ENCODE data around the gene SLCO2A1.

SLCO2A1 gene

DNA sequence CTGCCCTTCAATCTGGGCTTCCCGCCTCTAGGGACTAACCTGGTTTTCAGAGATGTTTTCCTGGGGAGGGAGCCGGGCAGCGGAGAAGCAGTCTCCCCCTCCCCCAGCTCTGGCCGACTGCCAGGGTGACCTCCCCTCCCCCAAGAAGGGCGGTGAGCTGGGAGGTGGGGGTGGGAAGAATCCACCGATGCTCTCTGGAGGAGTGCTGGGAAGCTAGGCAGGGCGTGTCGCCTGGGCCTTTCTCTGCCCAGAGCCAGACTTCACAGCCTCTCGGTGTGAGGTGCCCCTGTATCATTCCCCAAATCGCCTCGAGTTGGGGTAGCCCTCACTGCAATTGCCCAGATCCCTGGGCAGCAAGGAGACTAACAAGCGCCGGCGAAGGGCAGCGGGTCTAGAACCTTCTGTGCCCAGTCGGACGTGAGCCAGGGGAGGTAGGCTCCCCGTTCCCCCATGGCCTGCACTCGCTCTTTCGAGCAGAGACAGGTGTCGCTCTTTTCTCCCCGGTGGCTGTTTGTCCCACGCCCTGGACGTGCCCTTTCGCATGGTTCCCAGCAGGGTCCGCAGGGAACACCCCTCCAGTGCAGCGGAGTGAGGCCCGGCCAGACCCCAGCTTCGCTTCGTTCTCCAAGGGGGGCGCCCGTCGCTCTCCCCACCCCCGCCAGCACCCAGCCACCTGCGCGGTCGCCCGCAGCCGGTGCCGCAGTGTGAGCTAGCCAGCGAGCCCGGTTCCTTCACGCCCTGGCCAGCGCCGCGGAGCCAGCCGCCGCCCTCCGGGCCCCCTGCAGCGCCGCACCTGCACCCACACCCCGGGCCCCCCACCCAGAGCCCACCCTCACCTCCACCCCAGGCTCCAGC is 135.1 kb downstream of the SLCO2A1 start:
- no peak for DNase-seq

DNA sequence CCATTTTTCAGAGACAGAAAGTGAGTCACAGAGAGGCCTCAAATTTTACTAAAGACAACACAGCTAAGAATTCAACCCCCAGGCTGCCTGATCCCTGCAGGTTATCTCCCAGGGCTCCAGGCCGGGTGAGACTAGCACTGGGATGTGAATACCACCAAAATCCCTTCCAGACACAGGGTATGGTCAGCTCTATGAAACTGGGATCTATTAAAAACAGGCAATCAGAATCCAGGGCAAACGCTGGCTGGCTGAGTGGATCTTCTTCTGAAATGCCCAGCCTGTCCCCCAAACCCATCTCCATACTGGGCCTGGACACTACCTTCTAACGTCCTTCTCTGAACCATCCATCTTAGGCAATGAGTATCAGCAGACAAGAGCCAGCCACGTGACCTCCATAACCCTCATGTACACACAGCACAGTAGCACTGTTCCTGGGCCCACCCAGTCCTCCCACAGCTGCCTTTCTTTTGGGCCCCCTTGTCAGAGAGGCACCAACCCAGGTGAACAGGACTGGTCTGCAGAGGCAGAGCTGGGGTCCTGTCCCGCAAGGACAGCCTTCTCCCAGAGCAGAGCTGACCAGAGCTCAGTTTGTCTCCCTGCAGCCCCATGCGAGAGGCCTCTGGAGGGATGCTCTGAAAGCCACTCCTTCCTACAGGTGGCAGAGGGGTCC is 135.9 kb downstream of the SLCO2A1 start:
- no peak for DNase-seq

DNA sequence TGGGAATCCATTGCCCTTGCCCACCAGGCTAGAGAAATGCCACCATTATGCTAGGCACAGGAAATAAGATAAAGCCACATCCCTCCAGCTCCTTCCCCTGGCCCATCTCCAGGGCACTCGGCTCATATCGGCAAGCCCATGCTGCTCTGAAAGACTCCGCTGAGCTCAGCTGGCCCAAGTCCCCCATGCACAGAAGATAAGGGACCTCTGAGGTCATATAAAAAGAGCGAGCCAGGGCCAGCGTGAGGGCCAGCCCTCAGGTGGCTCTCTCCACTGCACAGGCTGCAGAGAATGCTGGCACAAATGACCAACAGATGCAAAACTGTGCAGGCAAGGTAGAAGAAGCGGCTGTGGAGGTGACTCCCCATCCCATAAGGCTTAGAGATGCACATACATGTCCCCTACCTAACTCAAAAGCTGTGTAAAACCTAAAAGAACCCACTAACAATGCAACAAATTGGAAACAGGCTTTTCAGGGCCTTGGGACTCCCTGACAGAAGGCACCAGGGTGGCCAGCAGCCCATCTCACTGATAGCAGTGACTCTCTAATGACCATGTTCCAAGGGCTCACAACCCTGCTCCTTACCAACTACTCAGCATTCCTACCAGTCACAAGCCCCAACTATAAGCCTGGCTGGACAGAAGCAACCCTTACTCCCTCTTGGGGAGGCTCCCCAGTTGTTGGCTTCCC is 137.0 kb downstream of the SLCO2A1 start:
- no peak for DNase-seq

DNA sequence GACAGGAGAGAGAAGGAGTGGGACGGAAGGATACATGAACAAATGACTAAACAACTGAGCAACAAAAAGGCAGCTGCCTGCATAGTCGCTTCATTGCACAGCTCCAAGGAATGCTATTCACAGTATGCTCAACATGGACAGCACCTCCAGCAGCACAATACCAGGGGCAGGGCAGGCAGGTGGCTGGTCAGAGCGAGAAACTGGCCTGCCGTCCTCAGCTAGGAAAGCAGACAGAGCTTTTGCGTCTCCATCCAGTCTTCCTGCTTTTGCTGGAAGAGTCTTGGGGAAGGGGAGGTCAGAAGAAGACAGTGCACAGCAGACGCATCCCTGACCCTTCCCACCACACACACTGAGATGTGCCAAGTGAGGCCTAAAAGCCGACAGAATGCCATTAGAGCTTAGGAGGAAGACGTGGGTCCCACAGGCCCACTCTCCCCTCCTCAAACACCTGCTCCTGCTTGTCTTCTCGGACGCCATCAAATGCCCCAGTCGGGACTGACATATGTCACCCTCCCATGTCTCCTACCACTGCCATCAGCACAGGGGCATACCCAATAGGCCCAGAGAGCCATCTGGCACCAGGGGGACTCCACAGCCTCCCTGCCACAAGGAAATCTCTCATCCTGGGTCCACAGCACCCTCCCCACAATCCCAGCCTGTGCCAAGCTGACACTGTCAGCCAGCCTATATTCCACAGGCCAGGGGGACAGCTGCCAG is 137.9 kb downstream of the SLCO2A1 start:
- DNase-seq = no peak

DNA sequence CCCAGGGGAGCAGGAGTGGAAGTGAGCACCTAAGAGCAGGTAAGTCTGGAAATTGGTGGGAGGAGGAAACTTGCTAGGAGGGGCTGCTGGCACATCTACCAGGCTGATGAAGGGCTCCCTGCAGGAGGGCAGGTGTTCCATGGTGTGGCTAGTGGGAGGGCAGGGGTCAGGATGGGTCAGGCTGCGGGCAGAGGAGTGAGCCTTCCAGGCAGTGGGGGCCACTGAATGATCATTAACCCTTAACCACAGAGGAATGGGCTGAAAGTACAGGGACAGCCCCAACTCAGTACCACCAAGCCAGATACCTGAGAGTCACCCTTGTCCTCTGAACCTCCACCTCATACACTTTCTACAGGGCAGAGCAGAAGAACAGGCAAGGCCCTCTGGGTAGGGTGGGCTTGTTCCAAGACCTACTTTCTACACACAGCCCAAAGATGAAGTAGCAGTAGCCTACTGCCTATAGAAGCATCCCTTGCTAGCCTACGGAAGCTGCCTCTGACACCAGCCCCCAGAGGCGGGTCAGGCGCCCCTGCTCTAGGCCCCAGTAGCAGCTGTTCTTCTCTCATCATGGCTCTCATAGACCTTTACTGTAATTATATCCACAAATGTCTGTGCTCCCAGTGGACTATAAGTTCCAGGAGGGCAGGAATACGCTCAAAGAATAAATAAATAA is 138.6 kb downstream of the SLCO2A1 start:
- no peak for DNase-seq

DNA sequence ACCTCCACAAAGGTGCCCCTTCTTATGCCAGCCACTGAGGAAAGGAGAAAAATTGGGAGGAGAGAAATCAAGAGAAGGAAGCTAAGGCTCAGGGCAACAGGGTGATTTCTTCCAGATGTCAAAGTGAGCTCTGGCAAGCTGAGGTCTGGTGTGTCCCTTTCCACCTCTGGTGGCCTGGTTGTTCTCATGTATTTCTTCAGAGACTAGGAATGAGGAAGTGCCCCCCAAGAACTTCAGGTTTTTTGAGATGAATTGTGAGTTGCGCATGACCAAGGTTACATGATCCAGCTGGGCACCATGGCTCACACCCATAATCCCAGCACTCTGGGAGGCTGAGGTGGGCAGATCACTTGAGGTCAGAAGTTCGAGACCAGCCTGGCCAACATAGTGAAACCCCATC is 139.7 kb downstream of the SLCO2A1 start:
- DNase-seq = no peak

DNA sequence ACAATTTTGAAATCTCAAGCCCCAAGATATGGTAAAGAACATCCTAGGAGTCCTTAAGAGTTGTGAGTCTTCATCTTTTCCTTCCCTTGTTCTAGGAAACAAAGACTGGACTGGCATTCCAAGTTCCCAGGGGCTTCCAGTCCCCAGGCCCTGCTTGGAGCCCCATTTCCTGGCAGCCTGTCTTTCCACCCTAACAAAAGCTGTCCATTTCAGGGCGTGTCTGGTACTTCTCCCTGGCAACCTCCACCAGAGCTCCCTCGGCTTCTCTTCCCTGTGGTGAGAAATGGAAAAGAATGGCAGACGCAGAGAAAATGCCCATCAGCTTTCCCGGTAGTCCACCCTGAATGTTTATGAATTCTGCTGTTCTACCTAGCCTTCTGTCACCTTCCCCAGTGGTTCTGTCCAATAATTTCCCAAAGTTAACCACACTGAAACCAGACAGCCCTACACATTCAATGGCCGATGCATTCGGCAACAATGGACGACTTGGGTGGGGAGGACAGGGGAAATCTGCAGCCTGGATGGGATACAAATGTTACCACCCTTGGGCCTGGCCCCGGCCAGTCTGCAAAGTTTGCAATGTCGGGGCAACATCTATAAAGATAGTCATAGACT is 140.9 kb downstream of the SLCO2A1 start:
- no peak for DNase-seq

DNA sequence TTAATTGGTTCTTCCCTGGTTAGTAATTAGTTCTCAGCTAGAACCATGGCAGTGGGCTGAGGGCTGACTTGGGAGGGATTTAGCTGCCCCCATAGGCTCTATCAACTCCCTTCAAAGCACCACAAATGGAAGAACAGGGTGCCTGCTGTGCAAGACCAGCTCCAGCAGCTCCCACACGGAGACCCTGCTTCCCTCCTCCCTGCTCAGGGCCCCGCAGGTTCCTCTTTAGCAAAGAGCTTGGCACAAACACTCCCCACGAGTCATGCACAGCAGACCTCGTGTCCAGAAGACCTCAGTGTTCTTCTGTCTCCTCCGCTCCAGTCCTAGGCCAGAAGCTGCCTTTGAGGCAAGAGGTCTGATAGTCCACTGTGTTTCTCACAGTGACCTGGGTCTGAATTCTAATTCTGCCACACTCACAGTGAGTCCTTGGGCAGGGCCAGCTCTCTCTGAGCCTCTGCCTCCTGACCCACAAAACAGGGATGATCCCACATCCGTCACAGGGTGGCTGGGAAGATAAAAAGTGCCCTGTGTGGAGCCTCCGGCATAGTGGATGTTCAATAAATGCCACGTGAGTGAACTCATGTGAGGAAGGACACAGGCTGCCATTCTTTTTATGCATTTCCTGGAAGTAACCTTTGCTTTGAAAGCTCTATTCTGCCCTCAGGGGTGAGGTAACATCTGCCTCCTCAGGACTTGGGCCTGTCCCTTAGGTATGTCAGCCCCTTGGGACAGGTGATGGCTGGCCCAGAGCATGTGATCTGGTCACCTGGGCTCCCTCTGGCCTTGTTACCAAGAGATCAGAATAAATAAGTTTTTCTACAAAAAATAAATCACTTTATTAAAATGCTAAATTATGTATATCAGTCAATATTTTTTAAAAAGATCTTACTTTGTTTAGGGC is 141.7 kb downstream of the SLCO2A1 start:
- DNase-seq = no peak

DNA sequence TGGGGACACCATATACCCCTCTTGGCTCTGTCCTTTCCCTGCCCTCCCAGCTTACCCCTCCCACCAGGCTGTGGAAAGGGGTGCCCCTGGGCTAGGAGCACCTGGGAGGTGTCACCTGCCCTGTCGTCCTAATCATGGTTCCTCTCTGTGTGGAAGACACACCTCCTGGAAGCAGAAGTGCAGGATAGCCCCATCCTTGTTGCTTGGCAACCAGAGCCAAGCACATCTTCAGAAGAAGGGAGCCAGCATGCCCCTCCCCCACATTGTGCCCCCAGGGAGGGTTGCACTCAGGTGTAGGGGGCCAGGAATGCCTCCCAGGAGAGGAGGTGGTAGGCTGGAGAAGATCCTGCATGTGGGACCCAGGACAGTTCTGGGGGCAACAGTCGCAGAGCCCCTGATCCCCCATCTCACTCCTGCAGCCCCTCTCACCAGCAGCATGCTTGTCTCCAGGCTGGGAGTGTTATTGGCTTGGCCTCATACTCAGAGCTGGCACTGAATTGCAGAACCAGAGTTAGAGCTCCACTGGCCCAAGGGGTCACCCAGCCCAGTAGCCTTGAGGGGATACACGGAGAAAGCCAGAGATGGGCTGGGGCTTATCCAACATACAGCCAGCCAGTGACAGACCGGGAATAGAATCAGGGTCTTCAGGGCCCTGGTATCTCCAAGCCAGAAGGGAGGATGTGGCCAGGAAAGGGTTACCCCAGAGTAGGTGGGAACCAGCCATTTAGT is 142.5 kb downstream of the SLCO2A1 start:
- no peak for DNase-seq

DNA sequence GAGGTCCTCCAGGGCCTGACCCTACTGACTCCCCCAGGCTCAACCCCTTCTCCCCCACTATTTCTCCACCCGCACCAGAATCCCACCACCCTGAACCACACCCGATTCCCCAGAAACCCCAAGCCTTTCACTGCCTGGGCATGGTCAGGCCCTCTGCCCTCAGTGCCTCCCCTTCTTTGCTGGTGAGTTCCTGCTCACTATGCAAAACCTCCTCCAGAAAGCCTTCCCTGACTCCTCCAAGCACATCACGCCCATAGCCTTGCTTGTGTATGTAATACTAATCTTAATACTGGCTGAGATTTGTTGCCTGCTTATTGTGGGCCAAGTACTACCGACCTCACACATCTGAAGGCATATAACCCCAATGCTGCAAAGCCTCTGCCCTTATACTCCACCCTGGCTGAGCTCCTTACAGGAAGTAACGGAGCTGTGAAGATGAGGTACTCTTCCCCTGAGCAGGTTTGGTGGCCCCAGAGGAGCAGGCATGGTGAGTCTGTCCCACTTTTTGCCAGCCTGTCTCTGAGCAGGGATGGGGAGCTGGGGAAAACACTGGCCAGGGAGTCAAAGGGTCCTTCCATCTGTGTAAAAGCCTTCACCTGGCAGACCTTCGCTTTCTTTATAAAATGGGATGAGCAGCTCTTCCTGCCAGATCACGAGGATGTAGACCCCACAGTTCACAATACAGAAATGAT is 143.5 kb downstream of the SLCO2A1 start:
- DNase-seq = no peak

DNA sequence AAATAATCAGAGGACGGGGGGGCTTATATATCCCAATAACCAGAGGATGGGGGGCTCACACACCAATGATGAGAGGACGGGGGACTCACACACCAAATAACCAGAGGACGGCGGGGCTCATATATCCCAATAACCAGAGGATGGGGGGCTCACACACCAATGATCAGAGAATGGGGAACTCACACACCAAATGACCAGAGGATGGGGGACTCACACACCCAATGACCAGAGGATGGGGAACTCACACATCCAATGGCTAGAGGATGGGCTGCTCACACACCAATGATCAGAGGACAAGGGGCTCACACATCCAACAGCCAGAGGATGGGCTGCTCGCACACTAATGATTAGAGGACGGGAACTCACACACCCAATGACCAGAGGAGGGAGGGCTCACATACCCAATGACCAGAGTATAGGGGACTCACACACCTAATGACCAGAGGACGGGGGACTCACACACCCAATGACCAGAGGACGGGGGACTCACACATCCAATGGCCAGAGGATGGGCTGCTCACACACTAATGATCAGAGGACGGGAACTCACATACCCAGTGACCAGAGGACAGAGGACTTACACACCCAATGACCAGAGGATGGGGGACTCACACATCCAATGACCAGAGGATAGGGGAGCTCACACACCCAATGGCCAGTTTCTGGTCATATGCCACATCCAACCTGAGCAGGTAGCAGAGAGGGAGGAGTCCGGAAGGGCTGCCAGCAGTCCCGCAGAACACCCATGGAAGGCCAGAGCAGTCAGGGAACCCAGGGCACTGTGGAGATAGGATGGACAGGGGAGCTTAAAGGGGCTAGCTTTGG is 144.6 kb downstream of the SLCO2A1 start:
- DNase-seq = no peak

DNA sequence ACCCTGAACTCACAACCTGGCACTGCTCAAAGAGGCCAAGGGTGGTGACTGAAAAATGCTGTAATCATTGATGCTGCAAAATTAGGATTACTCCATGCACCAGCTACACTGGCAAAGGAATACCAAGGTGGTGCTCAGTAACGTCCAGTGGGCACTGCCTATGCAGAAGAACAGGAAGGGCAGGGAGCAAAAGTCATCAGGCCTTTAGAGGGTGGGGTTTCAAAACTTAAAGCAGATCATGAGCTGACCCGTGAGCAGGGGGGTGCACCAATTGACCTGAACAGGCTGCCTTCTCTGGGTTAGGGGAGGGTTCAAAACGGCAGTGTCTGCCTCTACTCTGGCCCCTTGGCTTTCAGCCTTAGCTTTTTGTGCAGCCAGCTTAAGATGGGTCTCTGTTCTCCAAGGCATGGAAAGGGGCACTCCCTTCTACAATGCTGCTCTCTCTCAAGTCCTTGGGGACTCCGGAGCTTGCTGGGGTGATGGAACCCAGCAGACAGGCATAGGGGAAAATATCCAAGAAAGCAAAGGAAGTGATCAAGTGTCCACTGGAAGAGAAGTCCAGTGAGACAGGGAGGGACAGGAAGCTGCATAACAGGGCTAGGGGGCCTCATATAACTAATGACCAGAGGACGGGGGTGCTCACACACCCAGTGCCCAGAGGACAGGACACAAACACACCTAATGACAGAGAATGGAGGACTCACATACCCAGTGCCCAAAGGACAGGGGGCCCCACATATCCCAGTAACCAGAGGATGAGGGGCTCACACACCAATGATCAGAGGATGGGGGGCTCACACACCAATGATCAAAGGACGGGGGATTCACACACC is 145.5 kb downstream of the SLCO2A1 start:
- DNase-seq = no peak

DNA sequence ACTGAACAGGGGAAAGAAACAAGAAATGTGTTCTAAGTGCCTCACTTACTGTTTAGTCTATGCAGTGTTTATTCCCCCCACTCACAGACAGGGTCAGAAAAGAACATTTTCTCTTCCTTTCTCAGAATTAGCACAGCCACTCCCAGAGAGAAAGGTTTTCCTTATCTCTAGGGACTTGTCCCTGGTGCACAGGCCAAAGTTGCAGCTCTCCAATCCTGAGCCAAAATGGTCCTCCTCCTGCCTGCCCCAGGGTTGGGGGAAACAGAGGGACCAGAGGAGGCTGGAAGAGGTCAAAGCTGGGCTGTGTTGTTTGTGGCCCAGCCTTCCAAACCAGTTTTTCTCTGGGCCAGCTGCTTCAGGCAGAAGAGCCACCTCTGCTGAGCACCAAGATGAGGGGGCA is 146.1 kb downstream of the SLCO2A1 start:
- no peak for DNase-seq

DNA sequence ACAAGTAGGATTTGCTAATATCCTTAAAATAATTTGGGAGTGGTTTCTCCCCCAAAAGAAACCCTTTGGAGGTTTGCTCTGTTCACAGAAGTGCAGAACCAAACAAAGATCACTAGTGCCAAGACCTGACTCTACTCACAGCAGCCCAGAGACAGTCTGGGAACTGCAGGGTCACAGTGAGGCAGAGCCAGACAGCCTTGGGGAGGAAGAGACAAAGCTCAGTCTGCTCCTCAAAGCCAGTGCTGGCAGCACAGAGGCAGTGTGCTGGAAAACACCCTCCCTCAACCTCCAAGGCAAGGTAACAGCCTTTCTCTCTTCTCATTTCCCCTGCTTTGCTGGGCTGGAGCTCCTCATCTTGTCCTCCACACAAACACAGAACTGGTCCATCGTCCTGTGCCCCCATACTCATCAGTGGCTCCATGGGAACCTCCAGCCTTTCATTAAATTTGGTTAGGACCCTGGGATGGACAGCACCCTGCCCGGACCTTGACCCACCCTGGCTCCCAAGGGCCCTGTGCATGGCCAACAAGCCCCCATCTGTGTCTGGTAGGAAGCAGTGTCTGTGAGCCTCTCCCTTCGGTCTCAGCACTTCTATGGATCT is 146.6 kb downstream of the SLCO2A1 start:
- DNase-seq = no peak

DNA sequence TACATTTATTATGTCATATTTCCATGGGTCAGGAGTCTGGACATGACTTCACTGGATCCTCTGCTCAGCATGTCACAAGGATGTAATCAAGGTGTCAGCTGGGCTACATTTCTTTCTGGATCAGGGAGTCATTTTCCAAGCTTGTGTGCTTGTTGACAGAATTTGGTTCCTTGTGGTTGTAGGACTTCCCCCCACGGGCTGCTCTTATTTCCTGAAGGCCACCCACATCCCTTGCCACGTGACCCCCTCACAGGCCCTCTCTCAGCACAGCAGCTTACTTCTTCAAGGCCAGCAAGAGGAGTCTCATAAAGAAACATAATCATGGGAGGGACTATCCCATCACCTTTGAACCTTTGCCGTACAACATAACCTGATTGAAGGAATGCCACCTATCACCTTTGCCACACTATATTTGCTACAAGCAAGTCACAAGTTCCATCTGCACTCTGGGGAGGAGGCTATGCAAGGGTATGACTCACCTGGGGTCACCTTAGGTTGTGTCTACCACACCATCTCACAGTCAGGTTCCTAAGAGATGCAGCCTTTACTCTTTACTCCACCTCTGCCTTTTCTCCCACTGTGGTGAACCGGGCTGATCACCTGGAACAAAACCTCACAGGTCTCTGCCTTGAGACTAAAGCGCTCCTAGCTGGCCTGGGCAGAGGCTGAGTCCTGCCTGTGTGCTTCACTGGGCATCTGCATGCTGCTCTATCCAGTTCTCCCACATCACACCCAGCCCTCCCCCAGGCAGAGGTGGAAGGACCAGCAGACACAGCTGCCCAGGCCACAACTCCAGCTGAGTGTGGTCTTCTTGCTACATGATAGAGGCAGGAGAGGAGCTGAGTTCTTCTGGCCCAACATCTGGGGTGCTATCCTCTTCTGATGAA is 147.5 kb downstream of the SLCO2A1 start:
- no peak for DNase-seq

DNA sequence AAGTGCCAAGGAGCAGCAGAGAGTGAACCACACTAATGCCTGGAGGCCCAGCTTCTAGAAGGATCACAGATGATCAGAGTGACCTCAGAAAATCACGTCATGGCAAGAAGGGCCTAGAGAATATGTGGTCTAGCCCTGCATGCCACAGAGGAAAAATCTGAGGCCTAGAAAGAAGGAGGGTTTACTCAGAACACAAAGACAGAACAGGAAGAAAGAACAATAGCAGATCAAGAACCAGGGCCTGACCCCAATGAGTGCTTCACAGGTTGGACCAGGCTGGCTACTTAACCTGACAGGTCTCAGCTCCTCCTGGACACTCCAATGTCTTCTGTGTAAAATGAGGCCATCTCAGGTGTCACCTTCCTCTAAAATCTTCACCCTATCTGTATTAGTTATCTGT is 148.2 kb downstream of the SLCO2A1 start:
- DNase-seq = no peak
